GM10248 (cell line): ENCODE results near the gene ATP6V0A1.

Experiments used
- CTCF ChIA-PET: fragments of 300-600 bp; sonication (Branson Sonifier 250); formaldehyde crosslinking; extraction: SDS; loops from one replicate; lab custom pipeline; 2021; ENCODE audit warnings: antibody characterized with exemption; lab: Yijun Ruan, JAX
- POLR2A ChIA-PET: fragments of 350-650 bp; sonication (Branson Sonifier 250); formaldehyde crosslinking; extraction: SDS; loops from one replicate; lab custom pipeline; 2020; ENCODE audit warnings: antibody characterized with exemption; lab: Yijun Ruan, JAX
- DNase-seq: peaks from one replicate; pipeline ENCODE4 v3.0.0; 2012; ENCODE audit errors: extremely low spot score
- CTCF ChIP-seq: IDR thresholded peaks from 2 replicates; pipeline ENCODE4 v1.5.1; 2012; ENCODE audit warnings: mild to moderate bottlenecking, low read depth; ENCODE audit errors: extremely low read depth, missing control alignments, control extremely low read depth

ATP6V0A1 gene

GRCh38 chr17:42519546-42520491 lies 61.1 kb downstream of the ATP6V0A1 start:
- CTCF ChIA-PET, result interaction anchor here (0.8 to 4.6 kb wide), 10 partner anchors 8 to 298 kb away, joined by 3 to 29 read pairs (median 4); no protein-coding TSS in a partner anchor
- no peak for TF ChIP-seq CTCF
- DNase-seq, result no peak
- POLR2A ChIA-PET, result interaction anchor here (1.3 kb wide), 1 partner anchor 17 kb away, joined by 4 read pairs; the partner anchor contains the start of gene NAGLU

GRCh38 chr17:42520540-42520951 lies 61.9 kb downstream of the ATP6V0A1 start:
- POLR2A ChIA-PET, result interaction anchor here (1.3 kb wide), 1 partner anchor 16 kb away, joined by 4 read pairs; the partner anchor contains the start of gene NAGLU
- CTCF ChIA-PET, result interaction anchor here (0.8 to 4.6 kb wide), 5 partner anchors 13 to 198 kb away, joined by 3 to 29 read pairs (median 3); no protein-coding TSS in a partner anchor
- peak; percentile 7 for TF ChIP-seq CTCF
- no peak for DNase-seq

GRCh38 chr17:42521036-42521435 lies 62.4 kb downstream of the ATP6V0A1 start:
- TF ChIP-seq CTCF, result no peak
- ChIA-PET CTCF (interaction anchor here (0.9 to 4.6 kb wide), 4 partner anchors 14 to 199 kb away, joined by 3 to 29 read pairs (median 3); no protein-coding TSS in a partner anchor), POLR2A (interaction anchor here (1.3 kb wide), 1 partner anchor 15 kb away, joined by 4 read pairs; the partner anchor contains the start of gene NAGLU)
- DNase-seq, result no peak

GRCh38 chr17:42521666-42522262 lies 63.1 kb downstream of the ATP6V0A1 start:
- POLR2A ChIA-PET, result no interaction called here
- CTCF ChIA-PET, result interaction anchor here (0.9 kb wide), 1 partner anchor 9 kb away, joined by 3 read pairs; no protein-coding TSS in a partner anchor
- no peak for DNase-seq
- TF ChIP-seq CTCF, result no peak

- CTCF ChIA-PET, result interaction anchor here (0.9 kb wide), 1 partner anchor 9 kb away, joined by 3 read pairs; no protein-coding TSS in a partner anchor
- no peak for TF ChIP-seq CTCF
- POLR2A ChIA-PET, result no interaction called here
- no peak for DNase-seq
Measured at GRCh38 chr17:42522263-42522790, 63.6 kb downstream of the ATP6V0A1 start.
